HG02938 (cell line): ENCODE results near the gene ZGRF1.
"Not testable (repeated sequence)": the region's sequence is repeated elsewhere in the genome, so short reads cannot be mapped to it uniquely, and the experiment has no call there.

Experiments
- ATAC-seq: cut with Tn5 transposase; IDR thresholded peaks from one replicate; pipeline ENCODE4 v1.9.1; 2021; ENCODE audit warnings: mild to moderate bottlenecking, moderate library complexity; ENCODE audit not compliant: unreplicated experiment

Gene ZGRF1

GRCh38 chr4:112644595-112645535 lies 8.2 kb upstream of the ZGRF1 start:
- ATAC-seq: not testable (repeated sequence)

- ATAC-seq: no peak
Observed at GRCh38 chr4:112642526-112642925, 5.8 kb upstream of the ZGRF1 start.

GRCh38 chr4:112637552-112637866 lies 800 bp upstream of the ZGRF1 start:
- ATAC-seq: peak; percentile 2

GRCh38 chr4:112633477-112634235 lies 3.1 kb downstream of the ZGRF1 start:
- ATAC-seq: no peak

- ATAC-seq: no peak
Observed at GRCh38 chr4:112626228-112626627, 10.5 kb downstream of the ZGRF1 start.

- no peak for ATAC-seq
Observed at GRCh38 chr4:112616984-112617383, 19.7 kb downstream of the ZGRF1 start.

- ATAC-seq: not testable (repeated sequence)
Observed at GRCh38 chr4:112612814-112613213, 23.9 kb downstream of the ZGRF1 start.

GRCh38 chr4:112604589-112604988 lies 32.1 kb downstream of the ZGRF1 start:
- peak; percentile 56 for ATAC-seq

GRCh38 chr4:112594993-112595392 lies 41.7 kb downstream of the ZGRF1 start:
- no peak for ATAC-seq

GRCh38 chr4:112593438-112594133 lies 43.1 kb downstream of the ZGRF1 start:
- peak; percentile 86 for ATAC-seq

GRCh38 chr4:112592717-112593116 lies 44.0 kb downstream of the ZGRF1 start:
- no peak for ATAC-seq

- no peak for ATAC-seq
Observed at GRCh38 chr4:112591593-112591992, 45.1 kb downstream of the ZGRF1 start.

- no peak for ATAC-seq
Observed at GRCh38 chr4:112589206-112589605, 47.5 kb downstream of the ZGRF1 start.

- ATAC-seq: no peak
Observed at GRCh38 chr4:112585977-112586736, 50.6 kb downstream of the ZGRF1 start.

GRCh38 chr4:112567536-112567935 lies 69.2 kb downstream of the ZGRF1 start:
- no peak for ATAC-seq

GRCh38 chr4:112564706-112565270 lies 71.9 kb downstream of the ZGRF1 start:
- ATAC-seq: no peak

GRCh38 chr4:112563431-112564200 lies 73.1 kb downstream of the ZGRF1 start:
- peak; percentile 58 for ATAC-seq

- no peak for ATAC-seq
Observed at GRCh38 chr4:112562254-112562879, 74.3 kb downstream of the ZGRF1 start.

- ATAC-seq: peak; percentile 69
Observed at GRCh38 chr4:112560084-112560483, 76.6 kb downstream of the ZGRF1 start.
